NCI-H2107 treated with DMSO at 0.1 percent for 48 hours (cell line): ENCODE measurements around the gene SPSB1.

Experiments
- DNase-seq: peaks from one replicate; lab custom pipeline; 2025; ENCODE audit not compliant: unreplicated experiment; lab: John Stamatoyannopoulos, UW

SPSB1 gene

DNA sequence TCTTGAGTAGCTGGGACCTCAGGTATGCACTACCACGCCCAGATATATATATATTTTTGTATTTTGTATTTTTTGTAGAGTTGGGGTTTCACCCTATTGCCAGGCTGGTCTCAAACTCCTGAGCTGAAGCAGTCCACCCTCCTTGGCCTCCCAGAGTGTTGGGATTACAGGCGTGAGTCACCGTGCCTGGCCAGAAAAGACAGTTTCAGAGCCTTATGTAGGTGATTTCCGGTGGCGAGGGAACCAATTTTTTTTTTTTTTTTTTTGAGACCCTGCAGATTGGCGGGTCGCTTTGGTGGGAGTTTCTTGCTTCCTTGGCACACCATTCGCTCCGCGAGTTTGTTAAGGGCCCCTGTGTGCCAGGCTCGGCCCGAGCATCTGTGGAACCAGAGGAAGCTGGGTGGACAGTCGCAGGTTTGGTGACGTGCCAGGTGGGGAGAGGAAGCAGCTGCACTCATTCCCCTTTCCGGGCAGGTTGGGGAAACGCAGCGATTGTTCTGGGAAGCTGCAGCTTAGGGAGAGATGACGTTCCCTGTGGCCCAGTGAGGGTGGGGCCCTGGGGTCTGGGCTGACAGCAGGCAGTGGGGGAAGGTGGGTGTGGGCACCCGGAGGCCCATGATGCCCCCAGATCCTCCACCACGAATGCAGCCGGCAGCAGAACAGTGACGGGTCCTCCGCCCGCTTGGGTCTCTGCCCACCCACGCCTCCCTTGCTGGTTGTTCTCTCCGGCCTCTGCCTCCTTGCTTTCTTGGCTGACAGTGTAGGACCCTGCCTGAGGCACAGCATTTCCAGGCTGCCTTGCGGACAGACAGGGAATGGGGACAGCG lies 25.1 kb downstream of the SPSB1 start:
- DNase-seq: no peak

DNA sequence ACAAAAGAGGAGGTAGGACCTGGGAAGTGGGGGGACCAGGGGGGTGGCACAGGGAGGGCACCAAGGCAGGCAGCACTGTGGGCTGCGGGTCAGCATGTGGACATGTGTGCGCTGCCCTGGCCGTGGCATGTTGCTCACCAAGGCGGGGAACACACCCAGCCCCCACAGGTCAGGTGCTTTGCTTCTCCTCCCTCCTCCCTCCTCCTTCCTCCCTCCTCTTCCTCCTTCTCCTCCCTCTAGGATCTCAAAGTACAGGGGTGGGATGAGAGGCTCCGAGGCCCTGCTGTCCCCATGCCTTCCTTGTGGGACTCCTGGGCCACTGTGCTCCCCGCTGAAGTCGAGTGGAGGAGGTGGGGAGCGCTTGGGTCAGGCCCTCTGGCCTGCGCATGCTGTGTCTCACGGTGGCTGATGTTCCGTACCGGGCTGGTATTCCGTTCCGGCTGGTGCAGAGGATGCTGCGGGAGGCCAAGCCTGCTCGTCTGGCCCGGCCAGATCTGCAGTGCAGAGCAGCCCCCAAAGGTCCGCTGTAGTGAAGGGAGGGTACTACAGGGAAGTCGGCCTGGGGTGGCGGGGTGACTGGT lies 26.6 kb downstream of the SPSB1 start:
- DNase-seq: no peak

DNA sequence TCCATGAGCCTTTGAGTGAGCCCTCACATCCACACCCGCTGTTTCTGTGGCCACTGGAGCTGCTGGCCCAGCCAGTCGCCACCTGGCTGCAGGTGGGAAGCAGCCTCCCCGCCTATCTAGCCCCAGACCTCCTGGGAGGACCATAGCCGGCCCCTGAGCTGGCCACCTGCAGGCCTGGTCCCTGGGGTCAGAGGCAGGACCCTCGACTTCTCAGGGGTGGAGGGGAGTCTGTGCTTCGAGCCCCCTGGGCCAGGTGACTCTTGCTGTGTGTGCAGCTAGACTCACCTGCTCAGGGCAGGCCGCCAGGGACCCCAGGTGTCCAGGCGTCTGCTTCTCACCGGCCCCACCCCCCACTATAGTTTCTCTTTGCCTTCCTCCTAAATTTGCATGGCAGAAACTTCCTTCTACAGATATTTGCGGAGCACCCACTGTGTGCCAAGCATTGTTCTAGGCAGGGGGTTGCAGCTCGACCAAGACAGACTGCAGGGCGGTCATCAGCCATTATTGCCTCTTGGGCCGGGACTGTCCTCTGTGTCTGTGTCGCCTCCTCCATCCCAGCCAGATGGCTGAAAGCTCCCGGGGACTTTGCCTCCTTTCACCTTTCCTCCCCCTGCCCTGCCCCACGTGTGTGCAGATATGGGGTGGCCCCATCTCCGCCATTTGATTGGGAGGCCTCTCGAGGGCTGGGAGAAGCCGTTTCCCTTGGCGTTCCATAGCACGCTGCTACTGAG lies 27.3 kb downstream of the SPSB1 start:
- DNase-seq: no peak

DNA sequence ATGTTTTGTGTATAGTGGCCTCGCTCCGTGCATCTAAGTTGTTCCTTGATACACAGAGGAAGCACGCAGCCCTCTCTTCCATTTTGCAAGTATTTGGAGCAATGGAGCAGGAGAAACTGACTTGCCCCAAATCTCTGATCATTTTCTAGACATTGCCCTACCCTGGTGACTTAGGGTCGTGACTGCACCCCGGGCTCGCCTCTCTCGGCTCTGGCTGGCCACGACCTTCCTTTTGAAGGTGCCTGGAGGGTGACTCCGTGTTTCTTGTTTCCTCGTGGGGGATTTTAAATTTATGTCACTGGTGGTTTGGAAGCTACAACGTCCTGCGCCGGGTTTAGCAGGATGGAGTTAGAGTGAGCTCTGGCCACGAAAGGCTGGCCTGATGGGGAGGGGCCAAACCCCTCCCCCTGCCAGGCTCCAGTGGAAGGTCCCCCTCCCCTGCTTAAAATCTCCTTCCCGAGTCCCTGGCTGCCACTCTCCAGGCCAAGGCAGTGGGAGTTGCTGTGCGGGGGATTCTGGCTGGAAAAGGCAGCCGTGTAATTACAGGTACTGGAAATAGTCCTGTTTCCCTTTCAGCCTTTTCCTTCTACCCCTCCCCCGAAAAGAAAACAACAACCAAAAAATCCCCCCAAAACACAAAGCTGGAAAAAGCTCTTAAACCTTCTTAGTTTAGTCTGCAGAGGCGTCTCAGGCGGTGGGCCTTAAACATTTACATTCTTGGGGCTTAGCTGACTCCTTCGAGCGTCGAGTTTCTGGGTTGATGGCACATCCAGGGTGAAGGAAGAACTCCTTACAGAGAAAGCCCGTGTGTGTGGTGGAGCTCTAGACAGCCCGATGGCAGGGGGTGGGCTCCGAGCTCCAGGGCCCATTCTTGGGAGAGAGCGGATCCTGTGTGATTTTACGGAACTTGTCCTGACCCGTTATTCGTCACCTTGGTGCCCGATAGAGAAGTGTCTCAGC lies 28.1 kb downstream of the SPSB1 start:
- no peak for DNase-seq

DNA sequence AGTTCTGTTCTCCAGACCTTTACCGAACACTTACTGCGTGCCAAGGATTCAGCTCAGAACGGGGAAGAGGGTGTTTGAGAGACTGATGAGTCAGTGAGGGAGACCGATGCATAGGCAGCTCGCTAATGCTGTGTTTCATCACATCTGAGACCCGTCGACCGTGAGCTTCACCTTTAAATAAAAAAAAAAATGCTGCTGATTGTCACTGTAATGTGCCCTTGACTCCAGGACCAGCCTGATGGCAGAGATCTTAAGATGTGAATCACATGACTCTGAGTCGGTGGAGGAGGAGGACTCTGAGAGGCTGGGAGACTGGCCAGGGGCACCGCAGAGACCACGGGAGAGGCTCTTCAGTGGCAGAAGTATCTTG lies 28.8 kb downstream of the SPSB1 start:
- DNase-seq: no peak

DNA sequence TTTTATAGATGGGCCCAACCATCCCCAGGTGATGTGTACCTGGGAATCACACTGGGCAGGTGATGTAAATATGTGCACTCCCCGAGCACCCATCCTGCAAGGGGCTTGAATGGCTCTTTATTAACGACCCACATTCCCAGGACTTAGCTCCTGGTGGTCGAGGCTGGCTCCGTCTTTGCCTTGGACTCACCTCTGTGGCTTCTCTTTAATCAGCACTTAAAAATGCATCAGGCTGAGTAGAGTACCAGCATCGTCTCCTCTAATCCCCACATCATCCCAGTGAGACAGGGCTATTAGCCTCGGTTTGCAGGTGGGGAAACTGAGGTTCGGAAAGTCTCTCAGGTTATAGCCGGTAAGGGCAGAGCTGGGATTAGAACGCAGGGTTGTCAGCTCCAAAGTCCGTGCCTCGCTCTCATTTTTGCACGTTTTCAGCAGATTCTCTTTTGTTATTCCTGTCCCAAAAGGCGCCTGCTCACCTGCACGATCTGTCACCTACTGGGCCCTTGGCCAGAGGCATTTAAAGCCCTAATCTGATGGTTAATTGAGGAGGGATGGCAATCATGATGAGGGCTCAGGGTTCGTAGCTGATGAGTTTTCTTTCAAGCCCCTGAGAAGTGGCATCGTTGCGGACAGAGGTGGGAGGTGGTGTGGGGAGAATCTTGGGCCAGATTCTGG lies 29.4 kb downstream of the SPSB1 start:
- no peak for DNase-seq

DNA sequence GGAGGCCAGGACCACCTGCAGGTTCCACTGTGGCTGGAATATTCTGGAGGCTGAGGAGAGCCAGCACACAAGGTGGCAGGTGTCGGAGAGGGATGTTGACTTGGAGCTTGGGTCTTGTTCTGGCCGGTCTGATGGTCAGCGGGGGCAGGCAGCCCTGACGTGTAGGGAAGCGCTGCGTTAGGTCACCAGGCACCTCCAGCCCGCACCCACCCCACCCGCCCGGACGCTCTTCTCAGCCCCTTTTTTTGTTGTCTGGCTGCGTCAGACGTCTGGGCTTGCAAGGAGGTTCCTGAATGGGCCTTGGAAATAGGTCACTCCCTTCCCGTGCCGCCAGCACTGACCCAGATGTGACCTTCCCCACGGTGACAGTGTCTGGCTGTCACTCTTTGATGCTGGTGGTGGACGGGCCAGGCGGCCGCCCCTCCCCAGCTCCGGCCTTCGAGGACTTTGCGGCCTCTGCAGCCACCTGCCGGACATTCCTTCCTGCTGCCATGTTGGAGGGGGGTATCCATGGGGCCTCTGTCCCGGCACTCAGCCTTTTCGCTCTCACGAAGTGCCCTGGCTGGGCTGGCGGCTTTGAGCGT lies 30.1 kb downstream of the SPSB1 start:
- DNase-seq: no peak

DNA sequence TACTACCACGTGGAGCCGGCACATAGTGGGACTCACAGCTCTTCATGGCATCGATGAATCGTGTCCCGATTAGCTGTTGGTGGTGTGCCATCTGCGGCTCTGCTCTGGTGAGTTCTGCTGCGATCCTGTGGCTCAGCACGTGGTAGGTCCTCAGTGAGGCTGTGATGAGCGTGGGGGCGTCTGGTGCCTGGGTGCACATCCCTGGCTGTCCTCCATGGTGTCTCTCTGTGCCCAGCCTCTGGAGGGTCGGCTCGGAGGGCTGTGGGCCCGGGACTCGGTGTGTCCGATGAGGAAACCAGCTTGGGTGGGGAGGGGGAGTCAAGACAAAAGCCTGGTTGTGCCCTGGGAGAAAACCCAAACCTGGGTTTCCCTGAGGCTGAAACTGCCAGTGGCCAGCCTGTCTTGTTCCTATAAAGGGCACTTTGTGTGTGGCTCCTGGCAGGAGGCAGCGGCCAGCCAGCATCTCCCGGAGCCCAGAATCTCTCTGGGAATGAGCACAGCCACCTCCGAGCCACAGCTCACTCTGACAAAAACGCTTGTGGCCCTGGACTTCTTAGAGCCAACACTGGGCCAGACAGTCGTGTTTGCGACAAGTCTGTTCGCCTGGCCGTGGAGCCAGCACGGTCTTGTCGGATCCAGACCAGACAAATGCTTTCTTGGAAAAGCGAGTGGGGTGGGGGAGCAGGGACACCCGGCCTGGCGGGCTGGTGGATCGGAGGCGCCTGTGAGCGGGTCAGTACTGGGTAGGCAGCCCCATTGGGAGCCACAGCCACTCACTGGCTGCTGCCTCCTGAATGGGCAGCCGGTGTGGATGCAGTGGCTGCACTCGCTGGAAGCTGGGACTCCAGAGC lies 31.8 kb downstream of the SPSB1 start:
- DNase-seq: no peak

DNA sequence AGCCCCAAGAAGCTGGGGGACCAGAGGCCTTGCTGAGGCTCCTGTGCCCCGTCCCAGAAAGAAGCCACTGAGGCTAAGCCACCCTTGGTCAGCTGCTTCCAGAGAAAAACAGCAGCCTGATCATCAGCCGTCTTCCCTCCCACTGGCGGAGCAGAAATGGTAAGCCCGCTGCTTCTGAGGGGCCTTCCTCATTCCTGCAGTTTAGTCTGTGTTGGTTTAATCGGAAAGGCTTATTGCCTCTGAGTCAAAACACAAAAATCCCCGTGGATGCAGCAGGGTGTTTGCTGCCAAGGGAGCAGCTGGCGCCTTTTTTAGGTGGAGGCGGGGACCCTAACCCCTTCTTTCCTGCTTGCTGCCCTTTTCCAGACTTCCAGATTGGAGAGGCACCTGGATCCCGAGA lies 33.9 kb downstream of the SPSB1 start:
- no peak for DNase-seq

DNA sequence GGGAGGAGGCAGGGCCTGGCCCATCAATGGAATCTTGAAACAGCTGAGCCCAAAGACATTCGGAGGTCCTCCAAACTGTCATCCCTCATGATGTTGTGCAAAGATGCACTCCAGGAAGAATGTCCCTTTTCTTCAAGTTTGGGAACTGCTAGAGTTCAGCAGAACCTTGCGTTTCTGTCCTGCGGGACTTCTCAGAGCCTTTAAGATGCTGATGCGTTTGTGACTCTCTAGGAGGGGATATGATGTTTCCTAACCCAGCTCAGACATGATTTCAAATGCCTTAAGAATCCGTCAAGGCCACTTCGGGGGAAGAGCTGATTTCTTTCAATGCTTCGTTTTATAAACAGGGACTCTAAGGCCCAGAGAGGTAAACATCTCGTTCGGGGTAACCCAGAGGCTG lies 35.5 kb downstream of the SPSB1 start:
- DNase-seq: no peak

DNA sequence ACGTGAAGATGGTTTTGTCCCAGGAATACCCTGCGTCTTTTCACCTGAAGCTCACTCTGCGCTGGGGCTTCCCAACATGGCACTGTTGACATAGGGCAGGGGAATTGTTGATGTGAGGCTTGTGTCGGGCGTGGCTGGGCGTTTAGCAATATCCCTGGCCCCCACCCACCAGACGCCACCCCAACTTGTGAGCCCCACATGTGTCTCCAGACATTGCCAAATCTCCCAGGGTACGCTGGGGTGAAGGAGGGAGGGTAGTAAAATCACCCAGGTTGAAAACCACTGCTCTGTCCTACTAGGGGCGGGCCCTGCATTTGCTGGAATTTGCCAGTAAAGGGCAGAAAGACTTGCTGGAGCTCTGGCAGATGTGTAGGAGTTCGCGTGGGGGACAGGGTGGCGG lies 36.0 kb downstream of the SPSB1 start:
- no peak for DNase-seq

DNA sequence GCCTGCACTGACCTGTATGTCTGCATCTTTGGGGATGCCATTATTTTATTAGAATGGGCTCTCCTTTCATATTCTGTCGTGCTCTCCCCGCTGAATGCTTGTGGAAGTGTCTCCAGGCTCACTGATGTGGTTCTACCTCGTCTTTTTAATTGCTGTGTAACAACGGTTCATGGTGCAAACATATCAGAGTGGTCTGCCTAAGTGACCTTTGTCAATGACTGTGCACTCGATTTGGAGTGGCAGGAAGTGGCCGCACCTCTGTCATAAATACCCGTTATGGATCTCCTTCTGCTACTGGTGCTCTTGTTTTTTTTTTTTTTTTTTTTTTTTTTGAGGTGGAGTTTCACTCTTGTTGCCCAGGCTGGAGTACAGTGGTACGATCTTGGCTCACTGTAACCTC lies 38.3 kb downstream of the SPSB1 start:
- no peak for DNase-seq

DNA sequence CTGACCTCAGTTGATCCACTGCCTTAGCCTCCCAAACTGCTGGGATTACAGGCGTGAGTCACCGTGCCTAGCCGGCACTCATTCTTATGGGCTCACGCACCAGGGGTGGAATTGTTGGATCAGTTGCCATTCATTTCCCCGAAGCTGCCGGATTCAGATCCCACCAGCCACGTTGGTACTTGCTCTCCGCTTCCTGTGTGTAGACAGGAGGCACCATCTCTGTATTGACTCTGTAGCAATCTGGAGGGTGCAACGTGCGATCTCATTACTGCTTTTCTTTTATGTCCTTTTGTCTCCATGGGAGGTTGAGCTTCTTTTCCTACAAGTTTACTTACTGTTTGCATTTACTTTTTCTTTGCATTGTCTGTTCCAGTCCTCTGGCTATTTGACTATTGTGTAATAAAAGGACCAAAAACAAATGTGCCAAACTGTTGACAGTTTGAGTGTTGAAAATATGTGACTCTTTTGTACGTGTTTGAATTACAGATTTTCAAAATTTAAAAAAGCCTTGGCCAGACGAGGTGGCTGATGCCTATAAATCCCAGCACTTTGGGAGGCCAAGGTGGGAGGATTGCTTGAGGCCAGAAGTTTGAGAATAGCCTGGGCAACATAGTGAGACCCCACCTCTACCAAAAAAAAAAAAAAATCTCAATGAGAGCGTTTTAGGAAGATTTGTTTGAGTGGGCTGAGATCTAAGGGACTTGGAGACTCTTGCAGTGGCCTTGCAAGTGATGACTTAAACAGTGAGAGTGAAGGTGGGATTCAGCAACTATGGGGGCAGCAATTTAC lies 39.1 kb downstream of the SPSB1 start:
- DNase-seq: no peak

DNA sequence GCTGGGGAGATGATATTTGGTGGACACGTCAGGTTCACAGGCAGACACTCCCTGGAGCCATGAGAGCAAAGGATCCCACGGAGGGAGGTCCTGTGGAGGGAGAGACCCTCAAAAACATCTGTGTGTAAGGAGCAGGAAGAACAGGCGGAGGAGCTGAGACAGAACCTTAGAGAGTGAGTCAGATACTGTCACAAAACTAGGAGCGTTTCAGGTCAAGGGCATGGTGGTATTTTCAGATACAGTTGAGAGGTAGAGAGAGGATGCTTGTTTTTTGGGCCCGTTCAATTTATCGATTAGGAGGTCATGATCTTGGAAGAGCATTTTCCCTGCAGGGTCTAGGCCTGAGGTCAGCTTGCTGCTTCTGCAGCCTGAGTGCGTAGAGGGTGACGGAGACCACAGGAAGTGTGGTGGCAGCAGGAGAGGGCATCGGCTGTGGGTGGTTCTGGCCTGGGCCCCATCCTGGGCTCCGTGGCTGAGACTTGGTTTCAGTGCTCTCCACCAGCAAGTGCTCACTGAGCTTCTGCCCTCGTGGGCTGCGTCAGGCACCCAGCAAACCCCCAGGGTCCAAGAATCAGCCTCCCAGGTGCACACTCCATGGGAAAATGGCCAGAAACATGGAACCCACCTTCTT lies 39.9 kb downstream of the SPSB1 start:
- no peak for DNase-seq

DNA sequence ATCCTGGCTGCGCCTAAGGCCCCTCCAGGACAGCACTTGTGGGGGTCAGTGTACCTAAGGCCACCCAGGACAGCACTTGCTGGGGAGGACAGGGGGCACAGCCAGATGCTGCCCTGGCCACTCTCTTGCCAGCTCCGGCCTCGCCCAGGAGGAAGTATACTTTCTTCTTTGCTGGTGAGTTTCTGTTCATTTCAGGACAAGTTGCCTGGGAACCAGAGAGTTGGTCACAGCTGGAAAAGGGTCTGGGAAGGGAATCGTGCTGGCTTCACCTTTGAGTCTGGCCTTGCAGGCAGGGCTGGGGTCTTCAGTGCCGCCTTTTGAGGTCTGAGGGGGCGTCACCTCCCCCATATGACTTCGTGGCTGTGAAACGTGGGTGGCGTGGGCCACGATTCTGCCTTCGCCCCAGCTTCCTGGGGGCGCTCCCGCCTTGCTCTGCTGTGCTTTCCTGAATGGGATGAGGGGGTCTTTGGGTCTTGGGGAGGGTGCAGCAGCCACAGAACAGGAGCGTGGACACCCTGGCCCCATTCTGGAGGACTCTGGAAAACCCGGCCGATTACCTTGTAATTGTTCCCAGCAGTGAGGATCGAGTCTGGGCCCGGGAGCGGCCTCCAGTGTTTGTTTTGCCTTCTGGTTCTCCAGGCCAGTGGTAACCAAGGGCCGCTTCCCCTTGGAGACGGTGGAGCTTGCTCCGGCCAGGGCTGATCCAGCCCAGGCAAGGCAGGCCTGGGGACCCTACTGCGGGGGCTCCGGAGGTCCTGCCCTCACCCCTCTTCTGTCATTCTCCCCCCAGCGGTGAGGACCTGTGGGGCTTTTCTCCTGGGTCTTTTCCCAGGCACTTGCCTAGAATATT lies 45.9 kb downstream of the SPSB1 start:
- DNase-seq: no peak

DNA sequence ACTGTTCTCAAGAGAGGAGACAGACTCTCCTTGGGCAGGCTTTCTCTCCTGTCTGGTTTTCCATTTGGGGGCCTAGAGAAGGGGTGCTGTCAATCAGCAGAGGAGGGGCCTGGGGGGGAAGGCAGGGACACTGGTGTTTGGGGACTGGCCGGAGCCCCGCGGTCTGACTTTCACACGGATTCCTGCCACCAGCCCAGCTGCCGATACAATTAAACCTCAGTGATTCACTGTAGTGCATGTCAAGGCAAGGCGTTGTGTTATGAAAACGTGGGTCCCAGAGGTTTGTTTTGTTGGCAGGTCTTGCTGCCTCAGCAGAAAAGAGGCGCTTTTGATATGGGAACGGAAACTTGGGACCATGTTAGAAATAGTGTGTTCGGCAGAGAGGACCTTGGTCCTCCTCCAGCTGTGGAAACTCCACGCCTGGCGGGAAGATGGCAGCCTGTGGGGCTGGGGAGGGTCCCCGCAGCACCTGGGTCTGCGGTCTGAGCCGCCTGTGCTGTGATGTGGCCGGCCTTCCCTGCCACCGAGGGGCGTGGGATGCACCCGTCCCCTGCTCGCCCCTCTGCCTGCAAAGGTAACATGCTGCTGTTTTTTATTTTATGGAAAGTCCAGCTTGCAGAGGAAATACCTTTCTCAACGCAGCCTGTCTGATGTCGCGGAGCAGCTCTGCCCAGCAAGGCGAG lies 47.6 kb downstream of the SPSB1 start:
- no peak for DNase-seq

DNA sequence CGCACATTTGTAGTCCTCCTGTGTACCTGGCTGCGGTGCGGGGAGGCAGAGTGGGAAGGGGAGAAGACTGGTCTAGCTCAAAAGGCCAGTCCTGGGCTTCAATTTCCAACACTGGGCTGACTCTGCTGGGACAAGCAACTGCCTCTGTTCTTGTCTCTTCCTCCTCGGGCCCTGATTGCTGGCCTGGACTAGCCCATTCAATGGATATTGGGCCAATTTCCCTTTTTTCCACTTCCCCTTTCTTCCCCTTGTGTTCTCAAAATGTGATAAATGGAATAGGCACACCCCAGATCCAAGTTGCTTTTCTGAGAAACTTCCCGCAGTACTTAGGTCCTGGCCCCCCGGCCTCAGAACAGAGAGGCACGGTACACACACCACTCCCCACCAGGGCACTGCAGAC lies 48.2 kb downstream of the SPSB1 start:
- DNase-seq: no peak
